WTC11 (cell line): ENCODE results near the gene GNAO1.

Experiments used
- AFF4 ChIP-seq: sonication (generic); formaldehyde crosslinking; IDR thresholded peaks from 2 replicates; pipeline ENCODE4 v1.8.1; 2023; ENCODE audit warnings: mild to moderate bottlenecking, missing genetic modification reagents, borderline replicate concordance
- ATF2 ChIP-seq: sonication (generic); formaldehyde crosslinking; IDR thresholded peaks from 2 replicates; pipeline ENCODE4 v1.8.1; 2022; ENCODE audit warnings: low read depth, missing genetic modification reagents, borderline replicate concordance
- ATF3 ChIP-seq: sonication (generic); formaldehyde crosslinking; conservative IDR thresholded peaks from 2 replicates; pipeline ENCODE4 v1.8.1; 2022; ENCODE audit warnings: mild to moderate bottlenecking, missing genetic modification reagents
- CREB1 ChIP-seq: sonication (generic); formaldehyde crosslinking; IDR thresholded peaks from 2 replicates; pipeline ENCODE4 v1.8.0; 2023; ENCODE audit warnings: mild to moderate bottlenecking, missing genetic modification reagents
- CTCF ChIP-seq: fragments of 200-600 bp; IDR thresholded peaks from 2 replicates; pipeline ENCODE4 v1.8.0; 2022; ENCODE audit warnings: antibody characterized with exemption
- E2F5 ChIP-seq: sonication (generic); formaldehyde crosslinking; IDR thresholded peaks from 2 replicates; pipeline ENCODE4 v1.8.1; 2022; ENCODE audit warnings: mild to moderate bottlenecking, moderate library complexity, missing genetic modification reagents
- FOXK1 ChIP-seq: sonication (generic); formaldehyde crosslinking; IDR thresholded peaks from 2 replicates; pipeline ENCODE4 v1.8.0; 2022; ENCODE audit warnings: mild to moderate bottlenecking, moderate library complexity, missing genetic modification reagents
- JUN ChIP-seq: sonication (generic); formaldehyde crosslinking; IDR thresholded peaks from 2 replicates; pipeline ENCODE4 v1.8.0; 2023; ENCODE audit warnings: mild to moderate bottlenecking, missing genetic modification reagents
- MAX ChIP-seq: sonication (generic); formaldehyde crosslinking; IDR thresholded peaks from 2 replicates; pipeline ENCODE4 v1.8.0; 2022; ENCODE audit warnings: mild to moderate bottlenecking, missing genetic modification reagents
- NFE2L1 ChIP-seq: sonication (generic); formaldehyde crosslinking; IDR thresholded peaks from 2 replicates; pipeline ENCODE4 v1.8.1; 2023; ENCODE audit warnings: missing genetic modification reagents
- NR3C1 ChIP-seq: sonication (generic); formaldehyde crosslinking; conservative IDR thresholded peaks from 2 replicates; pipeline ENCODE4 v1.8.1; 2023; ENCODE audit warnings: low read depth, mild to moderate bottlenecking, missing genetic modification reagents
- USF2 ChIP-seq: sonication (generic); formaldehyde crosslinking; IDR thresholded peaks from 2 replicates; pipeline ENCODE4 v1.8.1; 2023; ENCODE audit warnings: mild to moderate bottlenecking, missing genetic modification reagents, moderate library complexity
- ZMAT4 ChIP-seq: fragments of 250-450 bp; sonication (Bioruptor Pico); IDR thresholded peaks from 2 replicates; pipeline ENCODE4 v1.9.0; 2021; ENCODE audit warnings: mild to moderate bottlenecking
- ZNF121 ChIP-seq: sonication (generic); formaldehyde crosslinking; IDR thresholded peaks from 2 replicates; pipeline ENCODE4 v1.8.0; 2023; ENCODE audit warnings: missing genetic modification reagents

GRCh38 chr16:56204816-56205215, 13.5 kb downstream of the GNAO1 start:
- no peak for TF ChIP-seq CTCF
- TF ChIP-seq NFE2L1 (CRISPR knock-in tag), result no peak
- TF ChIP-seq ZMAT4 (CRISPR knock-in tag), result no peak
- TF ChIP-seq E2F5 (CRISPR knock-in tag), result no peak
- no peak for TF ChIP-seq MAX (CRISPR knock-in tag)
- no peak for TF ChIP-seq USF2 (CRISPR knock-in tag)
- no peak for TF ChIP-seq CREB1 (CRISPR knock-in tag)
- TF ChIP-seq ATF3 (CRISPR knock-in tag), result no peak
- no peak for TF ChIP-seq ZNF121 (CRISPR knock-in tag)
- TF ChIP-seq ATF2 (CRISPR knock-in tag), result no peak
- TF ChIP-seq JUN, result no peak
- TF ChIP-seq AFF4 (CRISPR knock-in tag), result no peak
- no peak for TF ChIP-seq NR3C1
- TF ChIP-seq FOXK1, result no peak
